GM19468 (cell line): ENCODE measurements around the gene ZBTB5.
"Not testable (repeated sequence)": the region's sequence is repeated elsewhere in the genome, so short reads cannot be mapped to it uniquely, and the experiment has no call there.

Experiments used
- ATAC-seq: cut with Tn5 transposase; IDR thresholded peaks from one replicate; pipeline ENCODE4 v1.9.1; 2021; ENCODE audit warnings: mild to moderate bottlenecking, moderate library complexity, moderate number of reproducible peaks; ENCODE audit not compliant: unreplicated experiment; ENCODE audit errors: extremely low read depth

Gene ZBTB5

GRCh38 chr9:37465249-37466036, at the start of gene ZBTB5:
TSS of gene ZBTB5 (minus strand) at chr9:37465450. CDS start at chr9:37442551, 22,899 bp downstream.
- ATAC-seq = peak; percentile 91

- no peak for ATAC-seq
Measured at GRCh38 chr9:37514999-37515398, 49.7 kb upstream of the ZBTB5 start.

- not testable (repeated sequence) for ATAC-seq
Measured at GRCh38 chr9:37514415-37514814, 49.2 kb upstream of the ZBTB5 start.

GRCh38 chr9:37512437-37512836, 47.2 kb upstream of the ZBTB5 start:
- ATAC-seq = no peak

- no peak for ATAC-seq
Measured at GRCh38 chr9:37511016-37512010, 46.1 kb upstream of the ZBTB5 start.

GRCh38 chr9:37510053-37510452, 44.8 kb upstream of the ZBTB5 start:
- ATAC-seq = not testable (repeated sequence)

- ATAC-seq = no peak
Measured at GRCh38 chr9:37509536-37509935, 44.3 kb upstream of the ZBTB5 start.

GRCh38 chr9:37508834-37509206, 43.6 kb upstream of the ZBTB5 start:
- ATAC-seq = no peak

- ATAC-seq = no peak
Measured at GRCh38 chr9:37508135-37508833, 43.0 kb upstream of the ZBTB5 start.

GRCh38 chr9:37507566-37508134, 42.4 kb upstream of the ZBTB5 start:
- ATAC-seq = no peak

GRCh38 chr9:37504605-37505004, 39.4 kb upstream of the ZBTB5 start:
- ATAC-seq = no peak

- ATAC-seq = no peak
Measured at GRCh38 chr9:37503736-37504135, 38.5 kb upstream of the ZBTB5 start.

GRCh38 chr9:37501957-37502596, 36.8 kb upstream of the ZBTB5 start:
- no peak for ATAC-seq

GRCh38 chr9:37499297-37499696, 34.0 kb upstream of the ZBTB5 start:
- ATAC-seq = no peak

- ATAC-seq = no peak
Measured at GRCh38 chr9:37498457-37498856, 33.2 kb upstream of the ZBTB5 start.

GRCh38 chr9:37497320-37497719, 32.1 kb upstream of the ZBTB5 start:
- no peak for ATAC-seq

- ATAC-seq = no peak
Measured at GRCh38 chr9:37496020-37496419, 30.8 kb upstream of the ZBTB5 start.

GRCh38 chr9:37495571-37495970, 30.3 kb upstream of the ZBTB5 start:
- ATAC-seq = no peak

GRCh38 chr9:37491939-37492338, 26.7 kb upstream of the ZBTB5 start:
- no peak for ATAC-seq
